Hepatocyte (in vitro differentiated cells): ENCODE results near the gene MAB21L3.

Experiments used
- CTCF ChIP-seq: fragments of 200-600 bp; sonication (generic); IDR thresholded peaks from 2 replicates; pipeline ENCODE4 v1.5.1; 2016; ENCODE audit warnings: antibody characterized with exemption, mild to moderate bottlenecking; ENCODE audit not compliant: poor library complexity
- EZH2 ChIP-seq: fragments of 200-600 bp; sonication (generic); IDR thresholded peaks from 2 replicates; pipeline ENCODE4 v1.6.1; 2016; ENCODE audit warnings: antibody characterized with exemption, mild to moderate bottlenecking, borderline replicate concordance
- EZH2phosphoT487 ChIP-seq: fragments of 200-600 bp; sonication (generic); IDR thresholded peaks from one replicate; pipeline ENCODE4 v1.6.1; 2018; ENCODE audit warnings: antibody characterized with exemption, mild to moderate bottlenecking, low read depth, moderate library complexity; ENCODE audit not compliant: unreplicated experiment, severe bottlenecking

DNA sequence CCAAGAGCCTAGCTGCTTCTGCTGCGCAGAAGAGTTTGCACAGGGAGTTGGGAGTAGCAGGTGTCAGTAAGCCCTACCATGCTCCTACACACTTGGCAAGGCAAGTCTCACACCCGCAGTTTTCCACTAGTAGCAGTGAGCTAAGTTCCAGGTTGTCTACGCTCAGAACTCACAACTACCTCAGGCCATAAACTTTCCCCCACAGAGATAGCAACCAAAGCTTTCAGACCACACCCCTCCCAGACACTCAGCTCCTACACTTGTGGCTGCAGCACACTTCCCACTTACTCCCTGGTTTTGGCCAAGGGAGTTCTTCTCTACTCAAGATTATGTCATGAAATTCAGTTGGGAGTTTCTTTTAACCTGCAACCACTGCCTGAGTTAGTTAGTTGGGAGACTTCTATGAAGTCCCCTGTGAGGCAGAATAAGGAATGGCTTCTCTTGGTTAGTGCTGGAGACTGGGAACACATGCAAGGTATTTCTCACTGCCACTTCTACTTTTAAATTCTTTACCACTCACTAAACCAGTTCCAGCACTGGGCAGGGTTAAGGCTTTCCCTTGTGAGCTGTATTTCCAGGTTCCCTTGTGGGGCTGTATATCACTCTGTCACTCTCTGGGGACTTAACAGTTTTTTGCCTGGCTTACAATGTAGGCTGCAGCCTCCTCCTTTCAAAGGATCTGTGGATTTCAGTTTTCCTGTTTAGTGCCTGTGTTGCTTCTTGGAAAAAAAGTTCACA lies 18.3 kb upstream of the MAB21L3 start:
- no peak for TF ChIP-seq CTCF
- TF ChIP-seq EZH2phosphoT487, result no peak
- no peak for TF ChIP-seq EZH2
